ENCODE data around the gene C16orf87.

C16orf87 gene

GRCh38 chr16:46852130-46852529 lies 21.1 kb upstream of the C16orf87 start:
- Mint-ChIP-seq H3K36me3 (ENCODE audit: low read depth) (no peaks in the 10 kb centered on the region), H3K9me3 (no peaks in the 10 kb centered on the region)

GRCh38 chr16:46850619-46851555 lies 19.9 kb upstream of the C16orf87 start:
- H3K27me3 Mint-ChIP-seq: peaks cover 13% of the 10 kb centered on the region
- no peaks in the 10 kb centered on the region for H3K36me3 Mint-ChIP-seq (ENCODE audit: low read depth)
- H3K4me1 Mint-ChIP-seq: no peaks in the 10 kb centered on the region
- DNase-seq: no peak
- H3K4me3 Mint-ChIP-seq: no peak overlapping the region
- no peak overlapping the region for H3K27ac Mint-ChIP-seq
- no peak for ATAC-seq
- no peaks in the 10 kb centered on the region for H3K9me3 Mint-ChIP-seq

More at GRCh38 chr16:46852130-46852529, 21.1 kb upstream of the C16orf87 start:
- Mint-ChIP-seq H3K4me1 (no peaks in the 10 kb centered on the region), H3K27ac (peak overlapping the region; percentile 17), H3K4me3 (no peak overlapping the region), H3K27me3 (peaks cover 8% of the 10 kb centered on the region)
- no peak for DNase-seq
- ATAC-seq: no peak

GRCh38 chr16:46848768-46849764 lies 18.1 kb upstream of the C16orf87 start:
- peaks cover 18% of the 10 kb centered on the region for H3K27me3 Mint-ChIP-seq
- H3K9me3 Mint-ChIP-seq: no peaks in the 10 kb centered on the region
- no peak overlapping the region for H3K27ac Mint-ChIP-seq
- H3K4me3 Mint-ChIP-seq: no peak overlapping the region
- no peaks in the 10 kb centered on the region for H3K36me3 Mint-ChIP-seq (ENCODE audit: low read depth)
- H3K4me1 Mint-ChIP-seq: no peaks in the 10 kb centered on the region
- no peak for ATAC-seq
- no peak for DNase-seq

GRCh38 chr16:46845952-46846351 lies 15.0 kb upstream of the C16orf87 start:
- Mint-ChIP-seq H3K4me1 (no peaks in the 10 kb centered on the region), H3K27ac (no peak overlapping the region), H3K9me3 (no peaks in the 10 kb centered on the region), H3K4me3 (no peak overlapping the region), H3K27me3 (peaks cover 18% of the 10 kb centered on the region), H3K36me3 (ENCODE audit: low read depth) (peaks cover 2% of the 10 kb centered on the region)
- DNase-seq (no peak), ATAC-seq (no peak)

- no peak for DNase-seq
- H3K4me1 Mint-ChIP-seq: no peaks in the 10 kb centered on the region
- no peak overlapping the region for H3K27ac Mint-ChIP-seq
- ATAC-seq: no peak
- no peak overlapping the region for H3K4me3 Mint-ChIP-seq
- H3K9me3 Mint-ChIP-seq: no peaks in the 10 kb centered on the region
- H3K27me3 Mint-ChIP-seq: peaks cover 18% of the 10 kb centered on the region
- peaks cover 2% of the 10 kb centered on the region for H3K36me3 Mint-ChIP-seq (ENCODE audit: low read depth)
Measured at GRCh38 chr16:46844771-46845170, 13.8 kb upstream of the C16orf87 start.

GRCh38 chr16:46843898-46844642 lies 13.1 kb upstream of the C16orf87 start:
- DNase-seq: no peak
- Mint-ChIP-seq H3K9me3 (no peaks in the 10 kb centered on the region), H3K27me3 (peaks cover 18% of the 10 kb centered on the region), H3K27ac (no peak overlapping the region), H3K36me3 (ENCODE audit: low read depth) (peaks cover 2% of the 10 kb centered on the region), H3K4me1 (no peaks in the 10 kb centered on the region), H3K4me3 (no peak overlapping the region)
- ATAC-seq: peak; percentile 20

- Mint-ChIP-seq H3K27ac (no peak overlapping the region), H3K27me3 (peaks cover 13% of the 10 kb centered on the region), H3K4me3 (no peak overlapping the region), H3K36me3 (ENCODE audit: low read depth) (peaks cover 2% of the 10 kb centered on the region), H3K4me1 (no peaks in the 10 kb centered on the region), H3K9me3 (no peaks in the 10 kb centered on the region)
- ATAC-seq (no peak), DNase-seq (no peak)
Measured at GRCh38 chr16:46842192-46842895, 11.4 kb upstream of the C16orf87 start.

- no peaks in the 10 kb centered on the region for H3K27me3 Mint-ChIP-seq
- no peak overlapping the region for H3K27ac Mint-ChIP-seq
- no peak overlapping the region for H3K4me3 Mint-ChIP-seq
- DNase-seq (no peak), ATAC-seq (no peak)
- peaks cover 2% of the 10 kb centered on the region for H3K36me3 Mint-ChIP-seq (ENCODE audit: low read depth)
- peaks cover 2% of the 10 kb centered on the region for H3K4me1 Mint-ChIP-seq
- H3K9me3 Mint-ChIP-seq: no peaks in the 10 kb centered on the region
Measured at GRCh38 chr16:46839986-46840443, 9.0 kb upstream of the C16orf87 start.

GRCh38 chr16:46836534-46837530 lies 5.9 kb upstream of the C16orf87 start:
- no peaks in the 10 kb centered on the region for H3K9me3 Mint-ChIP-seq
- no peak overlapping the region for H3K4me3 Mint-ChIP-seq
- H3K27me3 Mint-ChIP-seq: no peaks in the 10 kb centered on the region
- peak; percentile 33 for ATAC-seq
- H3K36me3 Mint-ChIP-seq (ENCODE audit: low read depth): no peaks in the 10 kb centered on the region
- no peak for DNase-seq
- H3K27ac Mint-ChIP-seq: no peak overlapping the region
- peaks cover 2% of the 10 kb centered on the region for H3K4me1 Mint-ChIP-seq

- Mint-ChIP-seq H3K4me1 (peaks cover 25% of the 10 kb centered on the region), H3K36me3 (ENCODE audit: low read depth) (peaks cover 5% of the 10 kb centered on the region), H3K9me3 (no peaks in the 10 kb centered on the region), H3K4me3 (no peak overlapping the region), H3K27ac (no peak overlapping the region), H3K27me3 (no peaks in the 10 kb centered on the region)
- DNase-seq (no peak), ATAC-seq (no peak)
Measured at GRCh38 chr16:46833460-46833800, 2.5 kb upstream of the C16orf87 start.

- Mint-ChIP-seq H3K36me3 (ENCODE audit: low read depth) (peaks cover 5% of the 10 kb centered on the region), H3K4me3 (no peak overlapping the region), H3K27me3 (no peaks in the 10 kb centered on the region), H3K4me1 (peaks cover 30% of the 10 kb centered on the region), H3K9me3 (no peaks in the 10 kb centered on the region), H3K27ac (no peak overlapping the region)
- DNase-seq: no peak
- ATAC-seq: no peak
Measured at GRCh38 chr16:46832757-46833459, 1.9 kb upstream of the C16orf87 start.

GRCh38 chr16:46830417-46830901 lies 521 bp downstream of the C16orf87 start:
- Mint-ChIP-seq H3K4me1 (peaks cover 44% of the 10 kb centered on the region), H3K9me3 (no peaks in the 10 kb centered on the region), H3K27ac (peak overlapping the region; percentile 100), H3K27me3 (no peaks in the 10 kb centered on the region), H3K4me3 (peak overlapping the region; percentile 100), H3K36me3 (ENCODE audit: low read depth) (peaks cover 5% of the 10 kb centered on the region)
- DNase-seq: peak; percentile 41
- peak; percentile 1 for ATAC-seq
